Measurements from ENCODE around the gene MKNK1.

MKNK1 gene

DNA sequence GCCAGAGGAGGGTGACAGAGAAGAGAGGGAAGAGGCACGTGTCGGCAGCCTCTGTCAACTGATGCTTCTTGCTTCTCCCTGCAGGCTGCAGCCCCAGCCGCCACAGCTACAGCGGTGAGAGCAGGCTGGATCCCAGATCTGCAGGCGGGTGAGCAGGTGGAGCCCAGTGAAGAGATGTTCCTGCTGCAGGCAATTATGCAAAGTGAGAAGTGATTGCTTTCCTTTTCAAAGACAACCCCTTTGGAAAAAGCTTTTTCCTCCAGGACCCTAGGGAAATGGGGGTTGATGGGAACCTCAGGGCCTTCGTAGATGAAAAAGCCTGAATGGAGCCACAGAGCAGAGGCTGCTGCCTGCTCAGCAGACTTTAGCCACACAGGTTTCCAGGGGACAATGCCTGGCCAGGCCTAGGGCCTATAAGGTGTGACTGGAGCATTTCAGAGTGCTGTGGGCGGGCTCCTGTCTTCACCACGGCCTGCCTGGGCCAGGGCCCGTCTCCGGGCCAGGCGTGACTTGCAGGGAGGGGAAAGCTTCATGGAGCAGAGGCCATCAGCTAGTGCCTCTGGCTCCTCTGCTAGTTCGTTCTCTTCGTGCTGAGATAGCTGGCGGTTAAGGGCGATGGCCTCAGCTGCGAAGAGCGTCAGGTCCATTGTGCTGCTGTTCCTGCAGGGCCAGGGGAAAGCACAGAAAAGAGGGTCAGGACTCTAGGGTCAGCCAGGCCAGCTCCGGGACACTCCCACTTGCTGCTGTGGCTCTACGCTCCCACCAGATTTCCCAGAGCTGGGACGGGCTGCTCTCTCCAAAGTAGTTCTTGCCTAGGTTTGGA is 45.7 kb downstream of the MKNK1 start:
- no peak for DNase-seq (ENCODE audit: low spot score)

DNA sequence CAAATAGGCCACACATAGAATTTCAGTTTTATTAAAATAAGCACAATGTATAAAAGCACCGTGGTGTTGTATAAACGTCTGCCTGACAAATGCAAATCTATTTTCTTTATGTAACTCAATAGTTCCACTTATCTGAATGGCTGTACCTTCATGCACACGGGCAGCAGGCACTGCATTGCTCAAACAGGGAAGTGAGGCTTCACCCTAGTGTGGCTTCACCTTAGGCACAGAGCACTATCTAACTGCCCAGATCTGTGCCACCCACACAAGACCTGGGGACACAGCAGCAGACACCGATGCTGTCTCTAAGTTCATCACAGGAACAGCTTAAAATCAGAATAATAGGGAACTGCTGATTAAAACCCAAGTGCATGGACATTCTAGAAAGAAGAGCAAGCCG is 46.7 kb downstream of the MKNK1 start:
- no peak for DNase-seq (ENCODE audit: low spot score)

DNA sequence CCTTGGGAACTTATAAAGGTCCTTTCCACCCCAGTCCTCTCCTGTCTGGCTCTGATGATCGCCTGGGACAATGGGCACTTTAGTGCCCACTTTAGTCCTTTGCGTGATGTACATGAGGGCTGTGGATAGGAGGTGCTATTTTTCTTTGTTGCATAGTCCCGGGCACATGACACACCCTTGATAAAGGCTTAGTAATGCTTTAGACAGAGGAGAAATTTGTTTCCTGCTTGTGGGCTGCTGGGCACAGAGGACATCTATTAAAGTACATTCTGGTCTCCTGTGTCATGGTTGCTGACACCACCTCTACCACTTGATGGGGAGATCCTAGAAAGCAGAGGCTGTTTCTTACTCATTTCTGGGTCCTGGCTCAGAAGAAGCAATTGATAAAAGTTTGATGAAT is 47.2 kb downstream of the MKNK1 start:
- peak; percentile 70 for DNase-seq (ENCODE audit: low spot score)

DNA sequence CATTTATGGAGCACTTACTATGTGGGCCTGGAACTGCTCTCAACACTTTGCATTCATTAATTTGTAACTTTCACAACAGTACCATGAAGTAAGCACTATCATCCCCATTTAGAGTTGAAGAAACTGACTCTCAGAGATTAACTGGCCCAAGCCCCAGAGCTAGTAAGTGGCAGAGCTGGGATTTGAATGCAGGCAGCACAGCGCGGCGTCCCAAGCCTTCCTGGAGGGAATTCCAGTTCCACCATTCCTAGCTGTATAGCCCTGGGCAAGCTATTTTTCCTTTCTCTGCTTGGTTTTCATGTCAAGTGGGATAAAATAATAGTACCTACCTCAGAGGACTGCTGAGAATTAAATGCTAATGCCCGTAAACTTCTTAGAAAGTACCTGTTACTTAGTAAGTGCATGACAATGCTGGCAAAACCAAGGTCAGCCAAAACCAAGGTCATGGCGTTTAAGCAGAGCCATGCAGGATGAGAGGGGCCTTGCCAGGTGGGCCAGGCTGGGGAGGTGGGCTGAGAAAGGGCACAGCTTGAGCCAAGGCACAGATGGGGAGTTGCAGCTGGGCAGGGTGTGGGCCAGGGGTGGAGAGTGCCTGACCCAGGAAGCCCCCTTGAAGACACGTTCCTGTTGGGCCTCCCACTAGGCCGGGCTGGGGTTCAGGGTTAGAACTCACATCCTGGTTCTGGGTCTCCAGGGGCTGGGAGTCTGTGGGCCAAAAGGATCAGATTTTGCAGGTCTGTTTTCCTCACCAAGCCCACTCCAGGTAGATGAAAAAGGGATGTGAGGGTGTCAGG is 48.0 kb downstream of the MKNK1 start:
- no peak for DNase-seq (ENCODE audit: low spot score)

DNA sequence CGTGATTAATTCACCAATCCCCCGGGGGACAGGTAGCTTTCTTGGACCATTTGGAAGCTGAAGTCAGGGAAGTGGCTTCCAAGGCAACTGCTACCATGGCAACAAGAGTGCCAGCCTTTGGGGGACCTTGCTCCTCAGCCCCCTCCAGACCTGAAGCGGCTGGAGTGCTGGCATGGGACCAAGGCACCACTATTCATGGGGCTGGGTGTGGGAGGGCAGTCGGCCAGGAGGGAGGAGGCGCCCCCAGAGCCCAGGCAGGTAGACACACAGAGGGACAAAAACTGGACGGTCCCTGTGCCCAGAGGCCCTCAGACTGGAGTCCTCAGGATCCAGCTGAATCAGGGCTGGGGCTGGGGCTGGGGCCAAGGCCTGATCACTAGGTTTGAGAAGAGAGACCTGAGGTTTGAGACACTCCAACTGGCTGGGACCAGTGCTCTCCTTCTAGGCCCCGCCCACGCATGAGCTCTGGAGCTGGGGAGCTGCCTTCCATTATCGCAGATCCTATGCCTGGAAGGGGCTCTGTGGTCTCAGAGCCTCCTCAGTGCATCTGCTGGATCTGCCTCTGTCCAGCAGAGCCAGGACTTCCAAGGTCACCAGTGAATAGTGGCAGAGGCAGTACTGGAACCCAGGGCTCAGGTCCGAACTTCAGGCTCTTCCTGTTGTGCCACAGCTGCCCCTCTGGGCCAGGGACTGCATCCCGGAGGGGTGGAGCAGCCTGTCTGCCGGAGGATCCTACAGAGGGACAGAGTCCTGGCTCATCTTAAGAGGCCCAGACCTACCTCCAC is 49.3 kb downstream of the MKNK1 start:
- no peak for DNase-seq (ENCODE audit: low spot score)

DNA sequence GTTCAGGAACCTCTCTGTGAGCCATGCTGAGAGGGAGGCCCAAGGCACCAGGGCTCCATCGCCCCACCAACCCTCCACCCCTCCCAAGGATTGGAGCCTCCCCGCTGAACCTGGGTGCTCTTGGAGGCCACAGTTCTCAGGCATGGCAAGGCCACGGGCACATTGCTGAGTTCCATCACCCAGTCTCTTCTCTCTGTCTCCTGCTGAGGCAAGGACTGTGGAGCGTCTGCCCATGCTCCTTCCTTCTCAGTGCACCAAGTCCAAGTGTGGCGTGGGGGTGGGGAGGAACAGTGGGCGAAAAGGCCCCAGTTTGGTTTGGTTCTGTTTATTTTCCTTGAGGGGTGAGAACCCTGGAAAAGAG is 49.9 kb downstream of the MKNK1 start:
- no peak for DNase-seq (ENCODE audit: low spot score)

DNA sequence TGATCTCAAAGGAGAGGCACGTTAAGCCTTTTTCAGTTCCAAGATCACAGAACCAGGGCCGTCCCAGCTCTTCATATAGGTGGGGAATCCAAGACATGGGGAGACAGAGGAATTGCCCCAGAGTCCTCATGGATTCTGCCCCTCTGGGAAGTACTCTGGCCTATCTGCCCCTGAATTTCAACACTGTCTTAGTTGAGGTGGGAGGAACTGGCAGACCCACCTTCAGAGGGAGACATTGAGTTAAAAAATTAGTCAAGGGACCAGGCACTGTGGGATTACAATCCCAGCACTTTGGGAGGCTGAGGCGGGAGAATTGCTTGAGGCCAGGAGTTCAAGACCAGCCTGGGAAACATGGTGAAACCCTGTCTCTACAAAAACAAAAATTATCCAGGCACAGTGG is 50.6 kb downstream of the MKNK1 start:
- DNase-seq (ENCODE audit: low spot score), result no peak

DNA sequence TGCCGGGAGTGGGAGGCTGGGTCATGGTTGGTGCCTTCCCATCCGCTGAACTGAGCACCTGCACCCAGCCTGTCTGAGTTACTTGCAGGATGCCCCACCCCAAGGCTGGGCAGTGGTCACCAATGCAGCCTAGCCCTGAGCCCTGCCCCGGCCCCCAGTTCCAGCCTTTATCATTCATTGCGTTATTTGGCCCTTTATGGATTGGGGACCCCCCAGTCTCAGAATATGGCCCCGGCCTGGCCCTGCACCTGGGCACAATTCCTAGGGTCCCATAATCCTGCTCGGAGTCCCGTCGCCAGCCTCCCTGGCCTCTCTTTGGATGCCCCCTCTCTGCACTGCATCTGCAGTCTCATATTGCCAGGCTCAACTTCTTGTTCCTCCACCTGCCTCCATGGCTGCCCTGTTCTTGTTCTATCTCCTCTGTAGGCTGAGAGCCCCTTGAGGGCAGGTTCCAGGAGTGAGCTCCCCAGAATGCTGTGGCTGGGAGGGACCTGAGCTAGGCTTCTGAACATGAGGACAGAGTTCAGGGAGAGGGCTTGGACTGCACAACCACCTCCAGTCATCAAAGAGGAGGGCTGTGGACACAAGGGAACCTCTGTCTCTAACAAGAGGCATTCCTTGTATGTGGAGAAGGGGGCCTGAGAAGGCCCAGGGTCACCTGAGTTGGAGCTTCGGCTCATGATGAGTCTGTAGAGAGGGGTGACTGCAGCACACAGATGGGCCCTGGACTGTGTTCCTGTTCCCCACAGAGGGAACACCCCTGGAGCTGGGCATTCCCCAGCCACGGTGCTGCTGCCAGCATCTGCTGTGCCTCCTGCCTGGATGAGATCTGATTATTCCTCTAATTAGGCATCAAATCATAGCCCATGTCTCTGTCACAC is 51.5 kb downstream of the MKNK1 start:
- DNase-seq (ENCODE audit: low spot score), result no peak

DNA sequence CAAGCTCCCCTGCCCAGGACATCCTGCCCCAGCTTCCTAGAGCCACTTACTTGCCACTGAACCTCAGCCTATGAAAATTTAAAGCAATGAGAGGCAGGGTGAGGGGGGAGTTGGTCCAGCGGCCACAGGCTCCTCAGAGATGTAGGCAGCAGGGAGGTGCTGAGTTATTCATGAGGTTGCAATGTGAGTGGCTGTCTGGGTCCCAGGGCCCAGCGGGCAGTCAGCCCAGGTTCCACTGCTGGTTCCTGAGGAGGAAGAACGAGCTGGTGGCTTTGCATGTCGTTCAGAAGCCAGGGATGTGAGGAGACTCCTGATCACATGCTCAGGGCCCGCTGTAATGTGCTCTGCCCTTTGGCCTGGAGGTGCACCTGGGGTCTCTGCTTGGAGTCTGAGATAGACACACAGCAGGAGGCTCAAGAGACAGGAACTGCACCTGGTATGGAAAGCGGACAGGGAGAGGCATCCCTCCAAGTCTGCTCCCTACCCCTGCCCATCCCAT is 52.4 kb downstream of the MKNK1 start, which contains the start of gene KNCN:
KNCN (minus strand) TSS at position 51 of the 499 bp plus-strand sequence. CDS start 432 bp downstream, outside the sequence.
- no peak for DNase-seq (ENCODE audit: low spot score)

DNA sequence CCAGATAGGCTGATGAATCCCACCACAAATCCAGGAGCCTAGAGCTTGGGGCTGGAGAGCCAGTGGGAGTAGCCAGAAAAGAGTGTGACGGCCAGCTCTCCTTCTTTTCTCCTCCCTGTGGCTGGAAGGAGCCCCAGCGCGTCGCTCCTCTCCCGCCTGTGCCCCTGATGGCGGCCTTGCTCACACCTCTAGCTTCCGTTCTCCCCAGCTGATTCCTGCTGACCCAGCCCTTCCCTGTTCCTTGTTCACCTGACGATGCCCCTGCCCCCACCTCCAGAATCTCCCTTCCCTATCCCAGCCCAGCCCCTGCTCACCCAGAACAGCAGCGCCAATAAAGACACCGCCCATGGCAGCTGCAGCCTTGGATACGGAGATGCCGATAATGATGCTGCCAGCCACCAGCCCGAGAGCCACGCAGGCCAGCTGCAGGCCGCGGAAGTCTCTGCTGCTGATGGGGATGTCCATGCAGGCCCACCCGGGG is 53.3 kb downstream of the MKNK1 start:
- DNase-seq (ENCODE audit: low spot score), result no peak

DNA sequence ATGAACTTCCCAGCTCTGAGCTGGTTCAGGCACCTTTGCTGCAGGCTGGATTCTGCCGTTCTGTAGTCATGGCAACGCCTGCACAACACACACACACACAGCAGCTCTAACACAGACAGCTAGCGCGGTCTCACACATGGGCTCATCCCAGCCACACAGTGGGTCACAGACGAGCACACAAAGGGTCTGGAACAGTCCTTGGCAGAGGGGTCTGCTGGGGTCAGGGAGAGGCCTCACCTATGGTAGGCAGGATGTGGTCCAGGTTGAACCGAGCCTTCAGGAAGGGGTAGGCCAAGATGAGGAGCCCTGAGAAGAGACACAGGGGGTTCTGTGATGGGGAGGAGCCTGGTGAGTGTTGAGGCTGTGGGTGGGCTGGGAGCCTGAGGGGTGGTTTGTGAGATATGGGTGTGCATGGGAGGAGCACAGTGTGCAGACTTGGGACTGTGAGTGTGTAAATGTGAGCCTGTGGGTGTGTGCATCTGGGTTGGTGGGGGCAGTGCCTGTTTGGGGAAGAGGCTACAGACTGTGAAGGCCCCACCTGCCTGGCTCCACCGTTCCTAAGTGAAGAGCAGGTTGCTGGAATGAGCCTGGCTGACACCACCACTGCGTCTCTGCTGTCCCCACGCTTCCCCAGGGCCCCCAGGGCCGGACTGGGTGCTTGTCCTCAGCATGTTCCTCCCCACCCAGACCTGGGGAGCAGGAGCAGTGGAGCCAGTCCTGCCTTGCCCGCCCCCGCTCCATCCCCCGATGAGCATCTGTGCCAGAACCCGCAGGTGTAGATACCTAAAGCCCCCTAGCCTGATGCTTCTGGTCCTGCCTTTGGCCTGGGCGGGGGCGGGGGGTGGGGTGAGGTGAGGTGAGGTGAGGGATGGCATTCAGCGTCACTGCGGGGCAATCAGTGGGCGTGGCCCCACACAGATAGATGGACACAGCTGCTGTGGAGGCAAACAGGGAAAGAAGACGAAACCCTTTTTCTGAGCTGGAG is 54.1 kb downstream of the MKNK1 start:
- peak; percentile 70 for DNase-seq (ENCODE audit: low spot score)

DNA sequence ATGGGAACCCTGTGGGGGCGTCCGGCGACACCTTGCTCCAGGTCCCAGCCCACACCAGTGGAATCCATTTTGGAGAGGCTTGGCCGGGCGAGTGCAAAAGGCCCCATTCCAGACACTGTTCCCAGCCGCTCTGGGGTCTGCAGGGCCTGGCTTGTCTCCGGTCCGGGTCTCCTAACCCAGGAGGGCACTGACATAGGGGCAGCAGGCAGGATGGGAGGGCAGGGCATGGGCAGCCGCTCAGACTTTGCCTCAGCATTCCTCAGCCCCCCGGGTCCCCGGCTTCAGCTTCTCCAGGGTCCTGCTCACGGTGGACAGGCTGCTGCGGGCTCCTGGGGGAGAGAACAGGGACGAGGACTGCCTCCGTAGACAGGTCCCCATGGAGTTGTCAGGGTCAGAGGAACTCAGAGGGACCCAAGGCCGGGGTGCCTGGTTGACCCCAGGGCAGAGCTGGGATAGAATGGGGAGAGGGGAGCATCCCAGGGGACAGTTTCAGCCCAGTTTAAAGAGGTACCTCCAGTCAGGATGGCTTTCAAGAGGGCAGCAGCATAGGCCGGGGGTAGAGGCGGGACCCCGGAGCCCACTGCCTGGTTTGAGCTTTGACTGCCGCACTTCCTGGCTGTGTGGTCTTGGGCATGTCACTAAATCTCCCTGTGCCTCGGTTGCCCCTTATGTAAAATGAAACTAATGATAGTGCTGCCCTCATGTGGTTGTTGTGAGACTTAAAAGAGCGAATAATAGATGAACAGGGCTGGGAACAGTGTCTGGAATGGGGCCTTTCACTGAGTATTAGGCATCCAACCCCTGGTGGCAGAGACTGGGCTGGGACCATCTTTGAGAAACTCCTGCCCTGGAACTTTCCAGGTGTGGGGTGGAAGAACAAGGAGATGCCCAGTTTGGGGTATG is 56.3 kb downstream of the MKNK1 start:
- peak; percentile 70 for DNase-seq (ENCODE audit: low spot score)

DNA sequence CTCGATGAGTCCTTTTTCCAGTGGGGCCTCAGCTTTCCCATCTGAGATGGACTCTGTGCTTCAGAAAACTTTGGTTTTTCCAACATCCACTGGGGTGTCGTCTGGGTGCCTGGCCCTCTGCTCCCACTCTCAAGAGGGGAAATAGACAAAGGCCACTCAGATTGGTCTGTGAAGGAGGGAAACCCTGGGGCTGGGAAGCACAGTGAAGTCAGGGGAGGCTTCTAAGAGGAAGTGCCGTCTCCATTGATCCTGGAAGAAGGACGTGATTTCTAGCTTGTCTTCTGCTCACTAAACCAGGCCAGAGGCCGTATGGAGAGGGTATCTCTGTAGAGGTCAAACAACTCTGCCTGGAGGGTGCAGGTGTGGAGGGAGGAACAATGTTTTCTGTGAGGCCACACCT is 57.9 kb downstream of the MKNK1 start:
- no peak for DNase-seq (ENCODE audit: low spot score)

DNA sequence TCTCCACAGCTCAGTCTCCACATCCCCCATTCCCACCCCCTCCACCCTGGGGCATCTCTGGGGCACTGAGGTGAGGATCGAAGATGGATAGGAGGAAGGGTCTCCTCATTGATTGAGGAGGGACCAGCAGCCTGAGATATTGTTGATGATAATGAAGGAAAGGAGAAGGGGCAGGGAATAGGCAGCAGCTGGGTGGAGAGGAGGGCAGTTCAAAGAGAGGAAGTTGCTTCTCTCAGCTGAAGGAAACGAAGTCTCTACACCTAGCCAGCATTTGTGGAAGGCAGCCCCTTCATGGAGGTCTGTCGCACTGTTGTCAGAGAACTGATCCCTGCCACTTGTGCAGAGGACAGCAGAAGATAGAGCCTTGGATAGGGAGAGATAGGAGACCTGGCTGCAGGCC is 58.3 kb downstream of the MKNK1 start:
- no peak for DNase-seq (ENCODE audit: low spot score)

DNA sequence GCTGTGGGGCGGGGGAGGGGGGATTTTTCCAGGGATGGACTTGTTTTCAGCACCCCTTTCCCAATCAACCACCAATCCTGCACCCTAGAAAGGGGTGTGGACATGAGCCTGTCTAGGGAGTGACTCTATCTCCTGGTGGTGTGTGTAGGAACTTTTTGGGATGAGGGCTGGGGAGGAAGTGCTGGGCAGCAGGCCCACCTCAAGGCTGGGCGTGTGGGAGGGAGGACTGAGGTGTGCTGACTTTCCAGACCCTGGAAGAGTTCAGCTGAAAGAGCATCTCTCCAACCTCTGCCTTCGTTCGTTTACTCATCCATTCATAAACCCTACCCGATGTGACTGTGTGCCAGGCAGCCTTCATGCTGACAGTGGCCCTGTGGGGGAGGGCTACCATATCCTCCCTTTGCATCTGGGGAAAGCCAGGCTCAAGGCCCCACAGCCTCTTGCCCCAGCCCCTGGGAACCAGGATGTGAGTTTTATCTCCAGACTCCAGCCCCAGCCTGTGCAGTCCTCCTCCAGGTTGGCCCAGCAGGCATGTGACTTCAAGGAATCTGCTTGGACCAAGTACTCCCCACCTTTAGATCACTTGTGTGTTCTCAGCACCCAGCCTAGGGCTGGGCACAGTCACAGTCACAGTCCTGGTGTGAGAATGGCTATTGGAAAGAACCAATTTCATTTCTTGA is 59.4 kb downstream of the MKNK1 start:
- no peak for DNase-seq (ENCODE audit: low spot score)

DNA sequence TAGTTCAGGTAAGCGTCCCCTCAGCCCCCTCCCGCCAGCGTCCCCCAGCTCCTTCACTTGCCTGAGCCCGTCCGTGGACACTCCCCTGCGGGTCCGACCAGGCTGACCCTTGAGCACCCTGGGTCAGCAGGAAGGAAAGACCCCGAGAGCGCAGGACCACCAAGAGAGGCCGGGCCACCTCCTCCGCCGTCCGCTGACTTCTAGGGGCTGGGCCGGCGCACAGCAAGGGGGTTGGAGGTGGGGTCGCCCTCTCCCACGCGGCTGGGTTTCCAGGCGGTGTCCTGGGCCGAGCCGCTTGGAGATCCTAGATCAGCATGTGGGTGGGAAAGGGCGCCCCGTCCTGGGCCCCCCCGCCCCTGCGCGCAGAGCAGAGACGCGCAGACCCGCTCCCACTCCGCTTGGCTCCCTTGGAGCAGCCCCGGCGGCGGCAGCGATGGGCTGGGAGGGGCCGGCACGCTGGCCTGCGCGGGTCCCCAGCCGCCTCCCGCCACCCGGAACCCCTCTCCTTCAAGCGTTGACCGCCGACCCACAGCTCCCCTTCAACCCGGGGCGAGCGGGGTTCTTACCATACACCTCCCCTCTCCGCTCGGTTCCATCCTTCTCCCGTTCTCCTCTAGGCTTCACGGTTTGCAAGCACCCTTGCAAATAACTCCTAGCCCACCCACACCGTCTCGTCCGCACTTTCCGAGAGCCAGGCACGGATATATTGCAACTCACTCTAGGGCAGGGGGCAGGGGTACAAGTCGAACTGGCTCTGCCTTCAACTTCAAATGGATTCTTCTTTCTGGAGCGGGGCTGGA is 60.1 kb downstream of the MKNK1 start:
- DNase-seq (ENCODE audit: low spot score), result no peak

DNA sequence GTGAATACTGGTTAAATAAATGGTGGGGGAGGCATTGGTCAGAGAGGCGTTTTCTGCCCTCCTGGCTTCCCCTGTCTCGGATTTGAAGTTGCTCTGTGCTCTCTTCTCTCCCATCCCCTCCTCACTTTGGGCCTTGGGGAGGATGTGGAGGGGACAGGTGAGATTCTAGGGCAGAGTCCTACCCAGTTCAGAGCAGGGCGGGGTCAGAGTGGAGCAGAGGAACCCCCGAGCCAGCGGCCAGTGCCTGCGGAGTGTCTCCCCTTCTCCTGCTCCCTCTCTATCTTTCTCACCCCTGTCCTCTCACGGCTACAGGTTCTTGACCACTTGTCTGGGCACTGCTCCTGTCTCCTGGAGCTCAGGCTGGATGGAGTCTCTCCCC is 60.7 kb downstream of the MKNK1 start:
- DNase-seq (ENCODE audit: low spot score), result no peak

DNA sequence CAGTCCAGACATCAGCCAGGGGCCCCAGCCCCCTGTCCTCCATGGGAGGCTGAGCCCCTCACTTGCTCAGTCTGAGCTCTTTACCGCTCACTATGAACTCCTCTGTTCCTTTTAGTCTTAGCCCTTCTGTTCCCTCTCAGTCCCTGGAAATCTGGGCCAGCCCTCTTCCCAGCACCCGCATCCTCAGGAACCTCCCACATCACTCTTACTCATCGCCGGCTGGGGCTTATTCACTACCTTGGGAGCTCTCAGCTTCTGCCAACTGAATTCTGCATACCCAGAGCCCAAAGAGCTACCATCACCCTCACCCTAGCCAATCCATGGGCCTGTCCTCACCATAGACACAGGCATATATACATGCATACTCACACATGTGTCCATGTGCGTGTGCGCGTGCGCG is 64.1 kb downstream of the MKNK1 start:
- peak; percentile 90 for DNase-seq (ENCODE audit: low spot score)
